Left colon (tissue), 2 donors: ENCODE measurements around the gene PRKN. TPM values are rescaled to one million over a fixed set of nuclear protein-coding genes. Genes with fewer than 3 reads are reported as not detected.

Experiments
- ATAC-seq: fragments of 200-7000 bp; cut with Tn5 transposase; one replicate; pipeline ENCODE4 v1.9.1; 2020; ENCODE audit warnings: mild to moderate bottlenecking, moderate library complexity
- DNase-seq, 2 donors: peaks; one replicate each; pipeline ENCODE4 v3.0.0-alpha.2; 2020
- intact Hi-C, 2 donors: fragments of 100-400 bp; cut with DNase I in 1 of 2; cut with micrococcal nuclease in 1 of 2; formaldehyde crosslinking; loops; one replicate each; pipeline versions ENCODE4 v1.11.2 to v1.14.0; 2022; cut with DNase I, micrococcal nuclease
- total RNA-seq, 2 donors: library from RNA; stranded (reverse); fragmentation: NEBNext Ultra II Directional; extraction: Animal tissue kit (Norgen Biotek cat#: 25700); gene quantifications; one replicate each; pipeline ENCODE4 v1.2.1, GENCODE V29; 2021
- donor health status: DM: no; HTN: no; CAD: no.
- donor health status: DM: yes; HTN: yes; CAD: no.

PRKN gene
- total RNA-seq, 2 donors from 2014 or later: 5.4 to 5.5 TPM

DNA sequence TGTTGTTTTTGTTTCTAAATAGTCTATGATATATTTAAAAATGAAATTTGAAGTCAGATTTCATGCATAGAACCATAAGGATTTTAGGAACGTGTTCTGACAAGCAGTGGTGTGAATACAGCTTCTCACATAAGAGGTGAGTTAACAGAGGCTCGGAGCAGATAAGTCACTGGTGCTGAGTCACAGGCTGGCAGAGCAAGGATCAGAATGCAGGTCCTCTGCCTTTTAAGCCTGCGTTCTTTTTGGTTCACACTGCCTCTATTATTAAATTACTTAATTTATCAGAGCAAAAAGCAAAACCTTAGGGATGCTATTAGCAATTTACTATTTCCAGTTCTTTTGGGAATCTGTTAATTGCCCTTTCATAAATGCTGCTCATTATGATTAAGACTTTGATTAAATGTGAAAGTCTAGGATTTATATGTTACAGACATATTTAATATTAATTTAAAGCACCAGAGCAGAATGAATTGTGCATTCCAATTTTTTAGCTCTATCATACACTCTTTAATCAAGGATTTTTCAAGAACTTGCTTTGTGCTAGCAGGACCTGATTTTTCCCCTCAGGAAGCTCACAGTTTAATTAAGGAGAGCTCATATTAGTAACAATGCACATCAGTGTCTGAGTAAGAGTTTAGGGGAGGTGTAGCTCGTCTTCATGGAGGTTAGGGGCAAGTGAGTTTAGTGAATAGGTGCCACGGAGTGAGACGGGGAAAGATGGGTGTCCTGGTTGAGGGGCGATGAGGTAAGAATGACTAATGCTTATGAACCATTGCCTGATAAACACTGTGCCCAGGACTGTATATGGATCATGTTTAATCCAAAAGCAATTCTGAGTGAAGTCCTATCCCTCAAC is 1241.0 kb downstream of the PRKN start:
- ATAC-seq: no peak
- DNase-seq: no peak
- intact Hi-C loops: no loop called here

DNA sequence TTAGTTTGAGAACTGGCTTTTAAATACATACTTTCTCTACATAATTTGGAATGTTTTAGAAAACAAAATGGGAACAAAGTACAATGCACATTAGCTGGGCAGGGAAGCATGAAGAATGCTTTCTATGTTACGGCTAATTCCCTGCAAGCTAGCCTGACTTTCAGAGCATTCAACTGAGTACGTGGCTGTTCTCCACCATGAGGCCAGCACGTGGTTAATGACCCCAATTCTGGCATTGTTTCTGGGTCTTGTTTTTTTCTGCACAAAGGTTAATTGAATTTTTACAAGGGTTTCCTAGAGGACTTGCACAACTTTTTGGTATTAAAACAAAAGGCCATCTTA is 1245.1 kb downstream of the PRKN start:
- no peak for ATAC-seq
- DNase-seq: no peak
- intact Hi-C loops: no loop called here

DNA sequence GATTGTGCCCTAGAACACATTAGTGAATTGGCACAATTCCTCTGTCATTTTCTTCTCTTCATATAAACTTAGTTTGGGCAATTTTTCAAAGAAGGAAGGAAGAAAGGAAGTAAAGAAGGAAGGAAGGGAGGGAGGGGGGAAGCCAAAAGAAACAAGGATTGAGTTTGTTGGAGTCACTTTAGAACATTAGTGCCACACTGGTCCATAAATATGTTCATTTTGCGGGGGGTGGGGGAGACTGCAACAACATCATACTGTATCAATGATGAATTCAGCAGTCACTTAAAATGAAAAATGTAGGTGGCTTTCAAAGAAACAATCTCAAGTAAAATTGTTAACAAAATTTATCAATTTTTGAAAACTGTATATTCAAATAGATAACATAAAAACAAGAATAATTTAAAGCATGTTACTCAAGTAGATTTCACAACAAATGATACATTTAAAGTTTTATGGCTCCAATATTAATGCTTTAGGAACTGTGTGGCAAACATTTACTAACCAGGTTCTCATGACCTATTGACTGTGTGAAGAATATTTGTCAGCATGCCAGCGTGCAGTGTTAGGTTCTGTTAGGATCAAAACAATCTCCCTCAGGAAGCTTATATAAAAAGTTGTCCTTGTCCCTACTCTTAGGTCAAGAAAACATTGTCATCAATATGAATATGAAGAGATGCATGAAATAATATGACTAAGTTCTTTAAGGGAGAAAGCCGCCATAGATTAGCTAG is 1245.6 kb downstream of the PRKN start:
- intact Hi-C loops: no loop called here
- no peak for DNase-seq
- no peak for ATAC-seq

- intact Hi-C loops: no loop called here
- DNase-seq (no peak), ATAC-seq (no peak)
These were observed 1247.0 kb downstream of the PRKN start for GRCh38 chr6:161480421-161481155.

GRCh38 chr6:161479376-161479775 is 1248.2 kb downstream of the PRKN start:
- no peak for DNase-seq
- intact Hi-C loops: no loop called here
- ATAC-seq: no peak

- no peak for ATAC-seq
- intact Hi-C loops: no loop called here
- no peak for DNase-seq
These were observed 1249.6 kb downstream of the PRKN start for GRCh38 chr6:161477876-161478425.

DNA sequence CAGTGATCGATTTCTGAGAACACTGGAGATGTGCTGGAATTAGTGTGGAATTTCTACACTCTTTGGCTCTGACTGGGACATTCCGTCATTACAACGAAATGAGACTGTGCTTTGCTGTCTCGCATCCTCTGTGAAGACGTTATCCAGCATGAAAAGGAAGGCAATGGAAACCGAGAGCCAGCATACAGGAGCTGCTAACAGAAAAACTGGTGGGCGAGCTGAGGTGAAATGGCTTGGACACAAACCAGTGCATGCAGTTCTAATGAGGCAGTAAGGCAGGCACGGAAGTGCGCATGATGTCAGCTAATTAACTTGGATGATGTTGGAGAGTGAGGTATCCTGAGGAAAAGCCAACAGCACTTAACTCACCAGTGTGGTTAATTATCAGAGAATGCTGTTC is 1250.9 kb downstream of the PRKN start:
- ATAC-seq: no peak
- intact Hi-C loops: no loop called here
- DNase-seq: no peak

DNA sequence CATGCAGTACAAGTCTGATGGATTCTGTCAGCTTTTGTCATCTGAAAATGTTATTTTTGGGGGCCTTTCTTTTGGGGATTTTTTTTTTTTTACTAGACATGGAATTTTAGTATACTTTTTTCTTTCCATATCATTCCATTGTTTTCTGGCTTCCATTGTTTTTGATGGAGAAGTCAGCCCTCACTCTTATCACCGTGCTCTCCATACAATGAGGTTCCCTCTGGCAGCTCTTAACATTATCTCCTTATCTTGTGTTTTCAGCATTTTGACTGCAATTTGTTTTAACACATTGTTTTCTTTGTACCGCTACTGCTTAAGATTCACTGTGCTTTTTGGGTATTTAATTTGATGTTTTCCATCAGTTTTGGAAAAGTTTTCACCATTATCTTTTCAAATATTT is 1262.2 kb downstream of the PRKN start:
- no peak for DNase-seq
- no peak for ATAC-seq
- intact Hi-C loops: no loop called here

GRCh38 chr6:161463071-161463470 is 1264.5 kb downstream of the PRKN start:
- intact Hi-C loops: no loop called here
- ATAC-seq (no peak), DNase-seq (no peak)

- DNase-seq: no peak
- intact Hi-C loops: no loop called here
- ATAC-seq: no peak
These were observed 1265.4 kb downstream of the PRKN start for GRCh38 chr6:161462148-161462547.

GRCh38 chr6:161459008-161459615 is 1268.5 kb downstream of the PRKN start:
- DNase-seq (no peak), ATAC-seq (no peak)
- intact Hi-C loops: no loop called here

DNA sequence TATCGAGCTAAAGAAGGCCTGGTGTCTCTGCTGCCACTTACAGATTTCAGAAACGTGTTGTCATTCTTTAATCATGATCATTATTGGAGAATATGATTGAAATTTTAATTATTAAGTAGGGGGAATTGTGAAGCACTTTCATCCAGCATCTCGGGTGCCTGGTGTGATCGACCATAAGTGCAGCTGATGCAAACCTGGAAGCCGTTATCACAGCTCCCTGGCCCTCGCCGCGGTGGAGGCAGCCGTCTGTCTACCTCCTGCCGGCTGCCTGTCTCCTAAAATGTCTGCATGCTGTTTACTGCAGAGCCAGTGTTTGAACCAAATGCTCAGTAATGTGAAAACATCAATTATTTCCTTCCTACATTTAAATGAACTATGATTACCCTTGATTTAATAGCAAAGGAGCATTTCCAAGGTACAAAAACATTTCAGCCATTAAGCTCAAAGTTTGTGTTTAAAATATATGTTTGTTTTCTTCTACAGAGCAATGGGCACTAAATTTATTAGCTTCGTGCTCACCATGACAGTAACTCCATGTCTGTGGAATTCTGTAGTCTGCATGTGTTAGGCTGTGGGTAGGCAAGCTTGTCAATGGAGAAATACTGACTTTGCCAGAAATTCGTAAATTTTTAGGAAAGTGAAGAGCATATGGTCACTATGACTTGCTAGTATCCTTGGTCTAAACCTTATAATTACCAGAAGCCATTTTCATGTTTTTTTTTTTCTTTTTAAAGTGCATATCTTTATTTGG is 1269.2 kb downstream of the PRKN start:
- intact Hi-C loops: no loop called here
- DNase-seq: no peak
- no peak for ATAC-seq

GRCh38 chr6:161455848-161456247 is 1271.7 kb downstream of the PRKN start:
- no peak for ATAC-seq
- intact Hi-C loops: no loop called here
- DNase-seq: no peak

GRCh38 chr6:161453558-161453957 is 1274.0 kb downstream of the PRKN start:
- no peak for ATAC-seq
- intact Hi-C loops: no loop called here
- no peak for DNase-seq

GRCh38 chr6:161452241-161452640 is 1275.3 kb downstream of the PRKN start:
- ATAC-seq: no peak
- intact Hi-C loops: no loop called here
- DNase-seq: no peak

- ATAC-seq: no peak
- no peak for DNase-seq
- intact Hi-C loops: no loop called here
These were observed 1278.0 kb downstream of the PRKN start for GRCh38 chr6:161449521-161449920.

GRCh38 chr6:161446949-161447348 is 1280.6 kb downstream of the PRKN start:
- intact Hi-C loops: no loop called here
- no peak for ATAC-seq
- no peak for DNase-seq

DNA sequence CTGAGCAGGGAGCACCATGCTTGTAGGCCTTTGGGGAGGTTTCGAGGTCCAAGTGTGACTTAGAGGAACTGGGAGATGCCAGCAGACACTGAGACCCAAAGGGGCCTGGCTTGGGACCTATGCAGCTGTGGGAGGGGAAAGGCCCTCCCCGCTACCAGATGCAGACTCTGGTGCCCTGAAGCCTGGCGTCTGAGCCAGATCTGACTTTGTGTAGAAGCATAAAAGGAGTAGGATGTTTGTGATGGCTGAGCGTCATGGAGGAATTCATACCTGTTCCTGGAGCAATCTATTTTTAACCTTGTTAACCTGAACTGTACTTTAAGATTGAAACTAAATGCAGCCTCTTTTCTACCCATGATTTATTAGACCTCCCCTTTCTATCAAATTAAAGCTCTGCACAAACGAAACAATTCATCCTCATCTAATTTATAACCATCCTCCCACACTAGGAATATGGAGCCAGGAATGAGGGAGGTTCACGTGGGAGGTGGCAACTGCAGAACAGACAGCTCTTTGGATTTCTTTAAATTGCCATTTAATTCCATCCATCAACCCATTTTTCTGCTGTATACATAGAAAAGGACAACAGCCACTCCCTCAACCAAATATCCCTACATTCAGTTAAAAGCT is 1281.2 kb downstream of the PRKN start:
- DNase-seq (no peak), ATAC-seq (no peak)
- intact Hi-C loops: no loop called here
